Body of pancreas (tissue), 4 donors: ENCODE measurements around the gene GFY. TPM values are rescaled to one million over a fixed set of nuclear protein-coding genes. Genes with fewer than 3 reads are reported as not detected.
"Not testable (repeated sequence)": the region's sequence is repeated elsewhere in the genome, so short reads cannot be mapped to it uniquely, and the experiment has no call there.

Experiments
- ATAC-seq: fragments of 150-250 bp; one replicate; pipeline ENCODE4 v1.9.1; 2016
- DNase-seq, 4 donors: peaks; one replicate each; pipeline ENCODE4 v3.0.0-alpha.2; 2019
- H3K27ac ChIP-seq, 4 donors: fragments of 200-600 bp; sonication (generic); 1 replicate in 3 of 4; 2 replicates in 1 of 4; pipeline versions ENCODE4 v1.5.1 to v1.6.1; 2016 to 2019; ENCODE audit warnings: mild to moderate bottlenecking in 1 of 4, mixed read lengths in 1 of 4, moderate library complexity in 1 of 4
- H3K27me3 ChIP-seq, 2 donors: fragments of 200-600 bp; sonication (generic); one replicate each; pipeline ENCODE4 v1.6.0; 2016; ENCODE audit warnings: mild to moderate bottlenecking in 1 of 2
- H3K36me3 ChIP-seq, 2 donors: fragments of 200-600 bp; sonication (generic); replicated peaks in 1 of 2; 2 replicates each; pipeline ENCODE4 v1.5.1; 2016; ENCODE audit warnings: low read depth in 2 of 2; ENCODE audit not compliant: insufficient read depth in 1 of 2
- H3K4me1 ChIP-seq: fragments of 200-600 bp; sonication (generic); one replicate; pipeline ENCODE4 v1.6.0; 2016
- H3K4me3 ChIP-seq, 2 donors: fragments of 200-600 bp; sonication (generic); 1 replicate in 1 of 2; 2 replicates in 1 of 2; pipeline ENCODE4 v1.5.1; 2016 to 2019
- H3K9me3 ChIP-seq, 3 donors: fragments of 200-600 bp; sonication (generic); 1 replicate in 2 of 3; 2 replicates in 1 of 3; pipeline ENCODE4 v1.5.1; 2016
- CTCF ChIP-seq, 7 experiments: fragments of 450-650 bp in 4 of 7; fragments of 200-600 bp in 3 of 7; sonication (generic) in 3 of 7; IDR thresholded peaks; one replicate each; pipeline ENCODE4 v1.5.1; 2016 to 2019; ENCODE audit warnings: antibody characterized with exemption in 7 of 7
- POLR2A ChIP-seq, 3 donors: fragments of 450-650 bp; IDR thresholded peaks; one replicate each; pipeline ENCODE4 v1.6.1; 2016; ENCODE audit warnings: antibody characterized with exemption in 3 of 3, mild to moderate bottlenecking in 2 of 3
- WGBS, 2 donors: methylation state at CpG; one replicate each; pipeline ENCODE4 v1.1.5; 2017; 5-methylcytosine and 5-hydroxymethylcytosine counted together
- intact Hi-C: fragments of 100-400 bp; cut with DNase I; formaldehyde crosslinking; loops from one replicate; pipeline ENCODE4 v1.15.1; 2023
- total RNA-seq, 2 donors: library from RNA; depleted of rRNA; stranded (reverse); fragments of >200 nt; gene quantifications; one replicate each; pipeline ENCODE4 v1.1.0, GENCODE V29; 2016

GFY gene
- total RNA-seq, 2 donors from 2014 or later: not detected

GRCh38 chr19:49453757-49454240, 28.6 kb downstream of the GFY start:
- Histone ChIP-seq H3K36me3 (no peaks in the 10 kb centered on the region), H3K9me3 (no peaks in the 10 kb centered on the region), H3K4me1 (peaks cover 29% of the 10 kb centered on the region), H3K27ac (peak overlapping the region; percentile 88 to 97 (median 94)), H3K27me3 (no peaks in the 10 kb centered on the region), H3K4me3 (peak overlapping the region; percentile 31 to 40)
- DNase-seq (no peak), ATAC-seq (no peak)
- 36 to 42% methylated on average over 10 of the region's 10 CpGs for WGBS, 2 donors
- TF ChIP-seq CTCF (IDR thresholded peaks at IDR 0.05) (peak in 1 of 7 experiments; percentile 7), POLR2A (IDR thresholded peaks at IDR 0.05) (no peak)
- intact Hi-C loops: no loop called here

- H3K4me3 ChIP-seq: no peak overlapping the region
- TF ChIP-seq CTCF (IDR thresholded peaks at IDR 0.05) (no peak), POLR2A (IDR thresholded peaks at IDR 0.05) (no peak)
- no peak overlapping the region for H3K27ac ChIP-seq
- no peaks in the 10 kb centered on the region for H3K27me3 ChIP-seq
- H3K9me3 ChIP-seq: no peaks in the 10 kb centered on the region
- WGBS, 2 donors: 68 to 74% methylated on average over 5 of the region's 5 CpGs
- H3K36me3 ChIP-seq: no peaks in the 10 kb centered on the region
- H3K4me1 ChIP-seq: peaks cover 19% of the 10 kb centered on the region
- DNase-seq (no peak), ATAC-seq (no peak)
- intact Hi-C loops: no loop called here
These were observed 30.6 kb downstream of the GFY start for GRCh38 chr19:49455773-49456172.

- Histone ChIP-seq H3K36me3 (no peaks in the 10 kb centered on the region), H3K27ac (peak overlapping the region in 1 of 4 donors; percentile 36), H3K9me3 (no peaks in the 10 kb centered on the region), H3K27me3 (no peaks in the 10 kb centered on the region), H3K4me1 (peaks cover 18% of the 10 kb centered on the region), H3K4me3 (no peak overlapping the region)
- TF ChIP-seq POLR2A (IDR thresholded peaks at IDR 0.05) (no peak), CTCF (IDR thresholded peaks at IDR 0.05) (no peak)
- 82 to 83% methylated on average over 5 of the region's 5 CpGs for WGBS, 2 donors
- DNase-seq (no peak), ATAC-seq (no peak)
- intact Hi-C loops: no loop called here
These were observed 31.1 kb downstream of the GFY start for GRCh38 chr19:49456326-49456725.

- no peak for DNase-seq
- 88 to 90% methylated on average over 5 of the region's 5 CpGs for WGBS, 2 donors
- Histone ChIP-seq H3K27me3 (no peaks in the 10 kb centered on the region), H3K36me3 (no peaks in the 10 kb centered on the region), H3K4me3 (no peak overlapping the region), H3K27ac (no peak overlapping the region), H3K9me3 (no peaks in the 10 kb centered on the region), H3K4me1 (peaks cover 11% of the 10 kb centered on the region)
- intact Hi-C loops: no loop called here
- no peak for ATAC-seq
- TF ChIP-seq POLR2A (IDR thresholded peaks at IDR 0.05): no peak
- no peak for TF ChIP-seq CTCF (IDR thresholded peaks at IDR 0.05)
These were observed 33.3 kb downstream of the GFY start for GRCh38 chr19:49458567-49458903.

- Histone ChIP-seq H3K36me3 (no peaks in the 10 kb centered on the region), H3K27me3 (no peaks in the 10 kb centered on the region), H3K27ac (no peak overlapping the region), H3K9me3 (no peaks in the 10 kb centered on the region), H3K4me1 (peaks cover 2% of the 10 kb centered on the region), H3K4me3 (no peak overlapping the region)
- no peak for TF ChIP-seq CTCF (IDR thresholded peaks at IDR 0.05)
- no peak for TF ChIP-seq POLR2A (IDR thresholded peaks at IDR 0.05)
- intact Hi-C loops: no loop called here
- ATAC-seq: no peak
- no peak for DNase-seq
- WGBS, 2 donors: 86 to 89% methylated on average over 4 to 12 of the region's 12 CpGs
These were observed 34.2 kb downstream of the GFY start for GRCh38 chr19:49459388-49459787.

- DNase-seq, H3K27ac ChIP-seq, ATAC-seq, H3K27me3 ChIP-seq, H3K4me1 ChIP-seq, H3K9me3 ChIP-seq, H3K36me3 ChIP-seq, intact Hi-C loops, H3K4me3 ChIP-seq: not testable (repeated sequence)
- WGBS, 2 donors: 100% methylated on average over 1 of the region's 1 CpG; no CpG with 5 or more reads in 1 of the 2 donors
These were observed 35.9 kb downstream of the GFY start for GRCh38 chr19:49461130-49461529.
